ENCODE results near the gene TMEM129.
"Not testable (repeated sequence)": the region's sequence is repeated elsewhere in the genome, so short reads cannot be mapped to it uniquely, and the experiment has no call there.

TMEM129 gene

DNA sequence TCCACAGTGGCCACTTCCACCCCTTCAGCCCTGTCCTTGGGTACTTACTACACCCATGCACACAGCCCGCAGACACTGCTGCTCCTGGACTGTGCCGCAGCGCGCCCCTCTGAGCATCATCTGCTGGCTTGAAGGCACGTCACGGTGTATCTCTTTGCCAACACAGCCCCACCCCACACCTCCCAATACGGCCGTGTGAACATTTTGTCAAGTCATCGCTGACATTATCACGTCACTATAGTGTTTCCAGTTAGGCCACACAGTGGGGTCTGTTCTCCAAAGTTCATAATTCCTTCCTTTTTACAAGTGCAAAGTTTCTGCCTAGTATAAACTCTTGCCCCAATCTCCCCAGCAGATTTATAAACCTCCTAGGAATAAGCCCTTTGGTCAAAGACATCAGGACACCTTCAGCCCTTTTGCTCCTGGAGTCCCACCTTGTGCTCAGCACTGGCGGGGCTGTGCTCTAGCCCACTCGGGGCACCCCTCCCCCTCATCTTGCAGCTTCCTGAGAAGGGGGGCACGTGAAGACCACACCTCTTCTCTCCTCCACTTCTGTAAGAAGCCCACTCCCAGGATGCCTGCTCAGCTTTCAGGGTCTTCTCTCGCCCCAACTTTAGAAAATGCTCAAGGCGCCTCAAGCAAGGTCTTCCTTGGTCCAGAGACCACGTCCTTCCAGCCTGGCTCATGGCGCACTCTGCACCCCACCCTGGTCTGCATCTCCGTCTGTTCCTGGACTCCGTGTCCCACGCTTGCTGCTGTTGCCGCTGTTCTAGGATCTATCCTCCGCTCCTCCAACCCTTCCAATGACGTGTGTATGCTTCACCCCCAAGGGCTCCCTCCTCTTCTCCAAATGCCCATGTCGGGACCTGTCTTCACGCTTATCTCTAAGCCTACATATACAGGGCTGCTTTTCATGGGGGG, 44.3 kb downstream of the TMEM129 start:
- no peak for TF ChIP-seq POLR2A (IDR thresholded peaks at IDR 0.05; ENCODE audit: low read depth, low read length)
- DNase-seq (ENCODE audit: insufficient read length, low spot score) (no peak), FAIRE-seq (no peak)

DNA sequence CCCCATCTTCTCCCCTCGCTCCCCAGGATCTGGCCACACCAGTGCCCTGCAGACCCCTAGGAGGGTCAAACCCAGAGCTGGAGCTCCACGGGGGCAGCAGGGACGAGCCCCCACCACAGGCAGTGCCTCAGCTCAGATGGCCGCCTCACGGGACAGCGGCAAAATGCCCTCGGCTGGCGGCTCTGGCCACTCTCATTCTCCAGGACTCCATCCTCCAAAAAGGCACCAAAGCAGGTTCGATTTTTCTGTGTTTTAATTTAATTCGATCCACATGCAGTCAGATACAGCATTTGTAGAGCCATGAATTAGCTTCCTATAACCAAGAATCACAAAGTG, 45.4 kb downstream of the TMEM129 start:
- FAIRE-seq: no peak
- TF ChIP-seq POLR2A (IDR thresholded peaks at IDR 0.05; ENCODE audit: low read depth, low read length): no peak
- DNase-seq (ENCODE audit: insufficient read length, low spot score): no peak

DNA sequence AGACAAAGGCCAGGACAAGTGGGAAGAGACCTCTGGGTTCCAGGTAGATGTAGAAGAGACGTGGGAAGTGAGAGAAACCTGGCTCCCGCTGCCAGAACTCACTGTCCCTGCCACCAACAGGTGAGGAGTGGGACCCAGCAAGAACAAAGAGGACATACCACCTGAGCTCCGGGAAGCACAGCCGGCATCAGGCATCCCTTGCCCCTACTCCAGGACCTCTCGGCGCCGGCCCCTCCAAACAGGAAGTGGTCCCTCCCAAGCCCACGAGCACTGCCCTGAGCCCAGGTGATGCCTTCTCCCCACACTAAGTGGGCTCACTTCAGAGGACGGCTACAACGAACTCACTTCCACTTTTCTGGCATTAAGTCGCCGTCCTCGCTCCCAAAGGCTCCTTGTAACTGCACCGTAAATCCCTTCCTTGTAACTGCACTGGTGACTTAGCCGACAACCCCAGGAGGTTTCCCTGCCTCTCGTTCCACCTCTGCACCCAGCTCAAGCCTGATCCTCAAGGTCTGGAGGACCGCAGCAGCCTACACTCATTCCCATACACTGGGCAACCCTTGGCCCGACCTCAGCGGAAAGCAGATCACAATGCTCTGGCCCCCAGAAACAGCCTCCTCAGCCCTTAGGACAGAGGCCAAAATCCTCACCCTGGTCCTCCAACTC, 45.9 kb downstream of the TMEM129 start:
- no peak for FAIRE-seq
- no peak for TF ChIP-seq POLR2A (IDR thresholded peaks at IDR 0.05; ENCODE audit: low read depth, low read length)
- DNase-seq (ENCODE audit: insufficient read length, low spot score): no peak

DNA sequence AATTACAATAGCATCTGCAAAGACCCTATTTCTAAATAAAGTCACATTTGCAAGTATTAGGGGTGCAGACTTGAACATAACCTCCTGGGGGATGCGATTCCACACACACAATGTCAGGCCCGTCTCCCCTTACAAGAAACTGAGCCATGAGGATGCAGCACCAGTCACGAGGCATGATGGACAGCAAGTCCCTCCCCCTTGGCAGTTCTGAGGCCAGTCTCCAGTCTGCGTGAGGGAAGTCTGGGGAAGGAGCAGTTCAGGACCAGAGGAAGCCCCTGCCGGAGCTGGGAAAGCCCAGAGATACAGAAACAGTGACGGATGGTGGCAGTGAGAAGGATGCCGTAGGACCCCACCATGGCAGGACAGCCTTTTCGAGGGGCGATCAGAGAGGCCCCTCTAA, 46.4 kb downstream of the TMEM129 start:
- no peak for FAIRE-seq
- no peak for TF ChIP-seq POLR2A (IDR thresholded peaks at IDR 0.05; ENCODE audit: low read depth, low read length)
- no peak for DNase-seq (ENCODE audit: insufficient read length, low spot score)

- DNase-seq (ENCODE audit: insufficient read length, low spot score): no peak
- no peak for TF ChIP-seq POLR2A (IDR thresholded peaks at IDR 0.05; ENCODE audit: low read depth, low read length)
- FAIRE-seq: no peak
Observed at GRCh38 chr4:1673671-1674070, 47.5 kb downstream of the TMEM129 start.

DNA sequence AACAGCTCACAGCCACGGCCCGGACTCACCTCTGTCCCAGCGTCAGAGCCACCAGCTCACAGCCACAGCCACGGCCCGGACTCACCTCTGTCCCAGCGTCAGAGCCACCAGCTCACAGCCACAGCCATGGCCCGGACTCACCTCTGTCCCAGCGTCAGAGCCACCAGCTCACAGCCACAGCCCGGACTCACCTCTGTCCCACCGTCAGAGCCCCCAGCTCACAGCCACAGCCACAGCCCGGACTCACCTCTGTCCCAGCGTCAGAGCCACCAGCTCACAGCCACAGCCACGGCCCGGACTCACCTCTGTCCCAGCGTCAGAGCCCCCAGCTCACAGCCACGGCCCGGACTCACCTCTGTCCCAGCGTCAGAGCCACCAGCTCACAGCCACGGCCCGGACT, 50.1 kb downstream of the TMEM129 start:
- not testable (repeated sequence) for FAIRE-seq; DNase-seq (ENCODE audit: insufficient read length, low spot score)

DNA sequence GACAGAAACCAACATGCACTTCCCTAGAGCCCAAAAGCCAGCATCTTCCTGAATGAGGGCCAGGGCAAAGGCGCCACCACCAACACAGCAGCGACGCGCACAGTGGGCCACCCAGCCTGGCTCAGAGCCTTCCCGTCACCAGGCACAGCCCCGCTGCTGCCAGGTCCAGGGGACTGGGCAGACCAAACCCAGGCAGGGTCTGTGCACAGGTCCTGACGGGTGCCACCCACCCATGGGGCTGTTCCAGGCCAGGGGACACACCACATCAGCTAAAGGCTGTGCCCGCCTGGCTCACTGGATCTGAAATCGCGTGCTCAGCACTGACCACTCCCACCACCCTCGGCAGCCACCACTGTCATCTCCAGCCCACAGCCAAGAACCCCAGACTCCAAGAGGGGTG, 50.8 kb downstream of the TMEM129 start:
- TF ChIP-seq POLR2A (IDR thresholded peaks at IDR 0.05; ENCODE audit: low read depth, low read length): no peak
- FAIRE-seq (no peak), DNase-seq (ENCODE audit: insufficient read length, low spot score) (no peak)

DNA sequence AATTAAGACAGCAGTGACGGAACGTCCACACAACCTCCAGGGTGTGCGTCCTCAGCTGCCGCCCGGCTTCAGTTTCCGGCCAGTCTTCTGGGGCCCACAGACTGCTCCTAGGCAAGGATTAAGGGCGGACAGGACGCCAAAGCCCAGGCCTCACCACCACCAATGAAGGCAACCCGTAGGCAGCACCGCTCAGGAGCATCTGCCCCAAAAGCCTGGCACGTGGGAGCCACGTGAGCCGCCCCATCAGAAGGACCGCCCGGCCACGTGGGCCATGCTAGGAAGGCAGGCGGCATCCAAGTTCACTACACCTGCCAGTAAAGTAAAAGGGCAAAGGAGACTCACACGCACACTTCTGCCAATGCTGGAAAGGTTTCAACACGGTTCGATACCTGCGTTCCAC, 51.3 kb downstream of the TMEM129 start:
- no peak for DNase-seq (ENCODE audit: insufficient read length, low spot score)
- FAIRE-seq: no peak
- no peak for TF ChIP-seq POLR2A (IDR thresholded peaks at IDR 0.05; ENCODE audit: low read depth, low read length)

GRCh38 chr4:1669270-1669669, 51.9 kb downstream of the TMEM129 start:
- no peak for TF ChIP-seq POLR2A (IDR thresholded peaks at IDR 0.05; ENCODE audit: low read depth, low read length)
- FAIRE-seq: no peak
- DNase-seq (ENCODE audit: insufficient read length, low spot score): no peak

DNA sequence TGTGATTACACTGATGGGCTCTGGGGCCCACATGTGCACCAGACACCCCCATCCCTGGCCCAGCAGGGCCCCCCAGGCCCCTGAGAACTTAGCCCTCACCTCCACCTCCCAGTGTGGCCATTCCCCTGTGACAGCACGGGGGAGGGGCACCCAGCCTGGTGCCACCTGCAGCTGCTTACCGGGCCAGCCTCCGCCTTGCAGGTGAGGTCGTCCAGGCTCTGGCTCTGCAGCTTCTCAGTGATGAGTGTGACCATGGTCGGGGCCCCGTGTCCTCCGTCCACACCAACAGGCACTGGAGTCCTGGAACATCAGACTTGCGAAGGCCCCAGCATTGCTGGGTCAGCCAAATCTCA, 52.7 kb downstream of the TMEM129 start:
- no peak for DNase-seq (ENCODE audit: insufficient read length, low spot score)
- FAIRE-seq: no peak
- no peak for TF ChIP-seq POLR2A (IDR thresholded peaks at IDR 0.05; ENCODE audit: low read depth, low read length)

DNA sequence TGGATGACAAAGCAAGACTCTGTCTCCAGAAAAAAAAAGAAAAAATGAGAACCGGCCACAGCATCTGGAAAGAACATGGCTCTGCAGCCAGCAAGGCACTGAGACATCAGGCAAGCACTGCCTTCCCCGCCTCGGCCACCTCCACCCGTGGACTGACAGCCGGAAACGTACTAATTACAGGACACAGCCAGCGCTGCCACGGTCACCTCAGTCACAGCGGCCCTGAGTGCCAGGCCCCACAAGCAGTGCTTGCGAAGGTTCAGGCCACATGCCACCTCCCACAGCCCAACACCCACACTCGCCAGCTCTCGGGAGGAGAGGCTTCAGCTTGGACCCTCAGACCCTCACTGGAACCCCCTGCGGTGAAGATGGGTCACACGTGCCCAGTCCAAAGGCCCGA, 53.9 kb downstream of the TMEM129 start:
- DNase-seq (ENCODE audit: insufficient read length, low spot score) (no peak), FAIRE-seq (no peak)
- no peak for TF ChIP-seq POLR2A (IDR thresholded peaks at IDR 0.05; ENCODE audit: low read depth, low read length)

DNA sequence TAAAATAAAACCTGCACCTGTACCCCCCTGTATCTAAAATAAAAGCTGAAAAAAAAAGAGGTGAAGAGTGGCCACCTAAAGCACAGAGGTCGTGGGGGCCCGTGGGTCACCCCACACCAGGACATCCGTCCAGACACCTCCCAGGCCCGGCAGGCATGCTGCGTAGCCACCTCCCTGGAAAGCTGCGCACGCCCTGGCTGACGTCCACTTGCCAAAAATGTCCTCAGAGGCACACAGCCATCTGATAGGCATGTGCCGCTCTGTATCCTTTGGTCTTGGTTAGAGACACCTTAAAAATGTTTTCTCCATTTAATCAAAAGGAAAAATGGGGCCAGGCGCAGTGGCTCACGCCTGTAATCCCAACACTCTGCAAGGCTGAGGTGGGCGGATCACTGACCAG, 54.7 kb downstream of the TMEM129 start:
- DNase-seq (ENCODE audit: insufficient read length, low spot score) (no peak), FAIRE-seq (no peak)
- no peak for TF ChIP-seq POLR2A (IDR thresholded peaks at IDR 0.05; ENCODE audit: low read depth, low read length)
